ENCODE data around the gene ENOX1. TPM values are rescaled to one million over a fixed set of nuclear protein-coding genes. Genes with fewer than 3 reads are reported as not detected.

ENOX1 gene
- total and polyA plus RNA-seq, 2 of the 8 experiments (the other 6 are each of a cell fraction or from before 2014, with no cell fraction given): 0.23 to 0.37 TPM

- DNase-seq (ENCODE audit: low read depth in 1 of 2, low spot score in 2 of 2) (no peak), FAIRE-seq (no peak)
- Histone ChIP-seq H2BK12ac (ENCODE audit: low read depth, low read length) (no peak overlapping the region), H3K23me2 (ENCODE audit: low read depth, low read length) (no peaks in the 10 kb centered on the region), H3K79me1 (ENCODE audit: low read depth, low read length) (no peaks in the 10 kb centered on the region), H4K5ac (ENCODE audit: insufficient read length, low read depth, low read length) (no peak overlapping the region), H3K23ac (ENCODE audit: insufficient read length) (no peak overlapping the region), H3K9me3 (ENCODE audit: insufficient read depth in 2 of 2, low read depth in 1 of 2, low read length in 1 of 2) (no peaks in the 10 kb centered on the region), H3K4ac (replicated peaks; ENCODE audit: insufficient read length, low read depth, low read length) (no peak overlapping the region), H3K18ac (ENCODE audit: extremely low read depth, low read length) (no peak overlapping the region), H4K91ac (replicated peaks; ENCODE audit: insufficient read length, low read length) (no peak overlapping the region), H3K4me2 (ENCODE audit: insufficient read depth in 1 of 2, low read depth in 2 of 2, low read length in 2 of 2) (no peak overlapping the region), H3K4me3 (ENCODE audit: extremely low read depth in 1 of 4, insufficient read depth in 2 of 4, low read depth in 3 of 4, low read length in 4 of 4) (no peak overlapping the region), H3K36me3 (ENCODE audit: control insufficient read depth in 2 of 4, insufficient read depth in 4 of 4, low read length in 3 of 4) (no peaks in the 10 kb centered on the region), H2AK5ac (ENCODE audit: low read depth, low read length) (no peak overlapping the region), H2BK120ac (replicated peaks; ENCODE audit: low read depth, low read length) (no peak overlapping the region), H2AFZ (ENCODE audit: low read length) (no peak overlapping the region), H3K9ac (replicated peaks in 1 of 4; ENCODE audit: extremely low read depth in 1 of 4, low read depth in 3 of 4, low read length in 3 of 4) (no peak overlapping the region), H3K79me2 (ENCODE audit: control insufficient read depth in 1 of 2, insufficient read depth in 2 of 2, low read length in 2 of 2) (no peaks in the 10 kb centered on the region), H3K4me1 (replicated peaks in 1 of 4; ENCODE audit: control insufficient read depth in 3 of 4, insufficient read depth in 4 of 4, low read length in 3 of 4) (no peaks in the 10 kb centered on the region), H3K56ac (replicated peaks; ENCODE audit: insufficient read length, low read depth, low read length) (no peak overlapping the region), H4K20me1 (replicated peaks in 1 of 2; ENCODE audit: control insufficient read depth in 1 of 2, insufficient read depth in 2 of 2, low read length in 2 of 2) (no peaks in the 10 kb centered on the region), H4K8ac (ENCODE audit: extremely low read depth, insufficient read depth, low read length) (no peak overlapping the region), H2BK5ac (ENCODE audit: low read depth, low read length) (no peak overlapping the region), H3K27ac (ENCODE audit: low read depth, low read length) (no peak overlapping the region), H3K14ac (ENCODE audit: insufficient read length) (no peak overlapping the region), H3K27me3 (replicated peaks in 1 of 4; ENCODE audit: control insufficient read depth in 3 of 4, extremely low read depth in 1 of 4, insufficient read depth in 3 of 4, low read length in 3 of 4) (no peaks in the 10 kb centered on the region), H2BK20ac (ENCODE audit: low read length) (no peak overlapping the region), H2BK15ac (ENCODE audit: low read length) (no peak overlapping the region)
- ChIA-PET CTCF (ENCODE audit: partially characterized antibody) (interaction anchor here (0.6 kb wide), 1 partner anchor 740 kb away, joined by 3 read pairs; no protein-coding TSS in a partner anchor), POLR2A (ENCODE audit: partially characterized antibody) (no interaction called here)
- no peak for TF ChIP-seq USF2 (IDR thresholded peaks at IDR 0.05; ENCODE audit: low read length)
- 64% methylated on average over 1 of the region's 1 CpG; no CpG with 5 or more reads in 1 of the 2 experiments for WGBS, 2 experiments (ENCODE audit: extremely low coverage in 1 of 2, insufficient coverage in 1 of 2, insufficient read length in 1 of 2, insufficient replicate concordance in 2 of 2, low coverage in 1 of 2, low lambda C conversion rate in 2 of 2, missing lambda C conversion rate in 1 of 2)
Observed at GRCh38 chr13:43472980-43473379, 313.8 kb downstream of the ENOX1 start.

Data from H1 (cell line).